Stimulated activated naive CD4-positive, alpha-beta T cell (primary cell): ENCODE data around the gene KLHL41.

Experiments used
- DNase-seq, 6 experiments: peaks; one replicate each; lab custom pipeline; 2025; lab: John Stamatoyannopoulos, UW

Gene KLHL41

DNA sequence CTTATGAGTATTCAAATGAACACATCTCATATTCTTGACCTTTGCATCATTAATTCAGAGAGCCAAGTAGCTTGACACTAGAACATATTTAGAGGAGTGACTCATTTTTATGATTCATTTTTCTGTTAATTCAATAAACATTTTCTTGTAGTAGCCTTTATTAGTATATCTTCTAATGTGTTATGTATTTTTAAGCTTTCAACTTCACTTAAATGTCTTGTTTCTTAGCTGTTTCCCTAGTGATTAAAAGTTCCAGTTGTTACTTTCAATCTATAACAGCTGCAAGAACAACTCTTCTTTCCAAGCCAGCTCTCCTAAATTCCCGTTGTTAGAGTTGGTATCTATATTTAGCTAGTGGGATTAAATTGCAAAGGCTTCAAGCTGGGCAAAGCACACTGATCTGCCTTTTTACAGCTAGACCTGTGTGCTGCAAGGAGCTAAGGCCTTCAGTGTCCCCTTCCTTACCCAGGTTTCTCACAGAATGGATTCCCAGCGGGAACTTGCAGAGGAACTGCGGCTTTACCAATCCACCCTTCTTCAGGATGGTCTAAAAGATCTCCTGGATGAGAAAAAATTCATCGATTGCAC lies at the start of gene KLHL41:
Gene KLHL41, plus strand, starts transcription at position 405 of the 588 bp plus-strand sequence. Its CDS starts 77 bp downstream, at position 482.
- no peak for DNase-seq

DNA sequence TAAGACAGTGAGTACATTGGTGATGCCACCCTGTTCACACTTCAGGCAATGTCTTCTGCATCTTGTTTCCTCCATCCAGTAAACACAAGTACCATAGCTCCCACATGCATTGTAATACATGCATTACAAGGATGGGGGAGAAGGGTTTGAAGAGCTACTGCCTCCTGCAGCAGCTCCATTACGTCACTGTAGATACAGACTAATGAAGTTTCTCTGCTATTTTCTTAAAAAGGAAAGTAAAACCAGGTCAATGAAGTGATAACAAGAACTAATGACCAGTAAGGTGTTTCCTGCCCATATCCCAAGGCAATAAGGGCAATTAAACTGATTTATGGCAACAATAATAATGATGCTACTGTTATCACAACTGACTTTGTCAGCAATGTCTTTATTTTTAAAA lies 48.4 kb upstream of the KLHL41 start:
- DNase-seq = no peak

DNA sequence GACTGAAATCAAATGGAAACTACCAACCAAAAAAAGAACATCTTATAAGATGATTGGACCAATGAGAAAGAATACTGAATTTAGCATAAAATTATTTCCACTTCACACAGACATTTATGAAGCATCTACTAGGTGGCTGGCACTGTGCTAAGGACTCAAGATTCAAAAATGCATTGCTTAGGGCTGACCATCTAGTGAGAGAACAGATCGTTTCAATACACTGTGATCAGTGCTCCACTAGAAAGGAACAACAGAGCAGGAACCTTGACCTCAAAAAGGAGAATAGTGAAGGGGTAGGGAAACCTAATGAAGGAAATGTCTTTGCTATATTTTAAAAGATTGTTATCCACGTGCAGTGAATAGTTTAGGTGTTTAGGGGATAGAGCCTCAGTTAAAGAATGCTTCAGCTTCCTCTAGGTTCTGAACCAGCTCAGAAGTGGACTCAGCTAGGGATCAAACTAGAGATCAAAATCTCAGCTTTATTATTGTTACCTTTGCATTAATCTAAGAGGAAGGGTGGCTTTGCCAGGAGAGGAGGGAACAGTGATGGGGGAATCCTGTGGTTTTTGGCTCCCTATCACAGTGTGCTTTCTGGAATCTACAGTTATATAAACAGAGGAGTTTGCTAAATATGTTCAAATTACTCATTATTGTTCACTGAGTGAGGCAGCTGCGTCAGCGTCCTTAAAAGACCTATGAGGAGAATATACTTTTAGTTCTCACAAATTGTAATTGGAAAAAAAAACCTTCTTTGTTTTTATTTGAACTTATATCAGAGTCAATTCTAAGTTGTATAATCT lies 46.4 kb upstream of the KLHL41 start:
- peak in 1 of 6 experiments; percentile 16 for DNase-seq

DNA sequence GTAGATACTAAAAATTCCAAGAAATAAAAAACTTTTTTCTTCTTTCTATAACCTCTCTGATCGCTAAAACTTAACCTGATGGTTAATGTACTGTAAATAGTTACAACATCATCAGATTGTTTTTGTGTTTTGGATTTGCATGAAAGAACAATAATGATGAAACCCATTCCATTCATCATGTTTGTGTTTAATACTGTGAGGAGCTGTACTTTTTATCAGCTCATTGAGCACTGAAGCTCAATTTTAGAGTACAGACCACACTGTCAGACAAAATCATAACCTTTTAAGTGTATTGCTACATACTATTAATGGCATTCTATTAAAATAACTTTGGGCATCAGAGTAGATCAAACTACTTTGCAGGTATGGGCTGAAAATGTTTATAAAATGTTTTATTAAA lies 45.0 kb upstream of the KLHL41 start:
- no peak for DNase-seq

DNA sequence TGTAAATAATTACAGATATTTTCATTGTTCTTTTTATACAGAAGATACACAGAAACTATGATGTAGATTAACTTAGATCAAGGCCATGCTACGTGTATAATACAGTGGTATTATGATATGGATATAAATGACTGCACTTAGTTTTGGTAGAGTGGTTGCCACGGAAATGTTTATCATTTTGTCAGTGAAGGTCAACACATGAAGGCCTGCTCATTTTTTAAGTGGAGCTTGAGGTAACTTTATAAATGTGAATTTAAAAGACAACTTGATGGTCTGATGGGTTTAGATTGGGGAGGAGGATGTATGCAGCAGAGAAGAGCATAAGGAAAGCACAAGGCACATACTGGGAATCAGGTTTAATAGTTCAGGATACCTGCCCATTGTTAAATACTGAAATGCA lies 44.6 kb upstream of the KLHL41 start:
- peak in 1 of 6 experiments; percentile 8 for DNase-seq

DNA sequence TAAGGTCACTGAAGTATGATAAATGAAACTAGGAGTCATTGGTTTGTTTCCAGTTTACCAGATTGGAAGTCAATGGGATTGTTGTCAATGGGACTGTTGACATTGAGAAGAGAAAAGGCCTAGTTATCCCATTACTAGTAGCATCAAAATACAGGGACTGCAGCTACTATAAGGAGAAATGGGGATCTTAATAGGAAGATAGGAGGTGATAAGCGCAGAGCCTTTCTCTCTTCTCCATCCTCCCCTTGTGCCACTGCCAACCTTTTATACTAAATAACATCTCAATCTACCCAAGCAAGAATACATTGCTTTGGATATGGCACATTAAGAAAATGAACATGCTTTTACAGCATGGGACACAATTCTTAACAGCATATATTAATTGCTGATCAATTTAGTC lies 40.7 kb upstream of the KLHL41 start:
- peak in 2 of 6 experiments; percentile 30 to 34 for DNase-seq

DNA sequence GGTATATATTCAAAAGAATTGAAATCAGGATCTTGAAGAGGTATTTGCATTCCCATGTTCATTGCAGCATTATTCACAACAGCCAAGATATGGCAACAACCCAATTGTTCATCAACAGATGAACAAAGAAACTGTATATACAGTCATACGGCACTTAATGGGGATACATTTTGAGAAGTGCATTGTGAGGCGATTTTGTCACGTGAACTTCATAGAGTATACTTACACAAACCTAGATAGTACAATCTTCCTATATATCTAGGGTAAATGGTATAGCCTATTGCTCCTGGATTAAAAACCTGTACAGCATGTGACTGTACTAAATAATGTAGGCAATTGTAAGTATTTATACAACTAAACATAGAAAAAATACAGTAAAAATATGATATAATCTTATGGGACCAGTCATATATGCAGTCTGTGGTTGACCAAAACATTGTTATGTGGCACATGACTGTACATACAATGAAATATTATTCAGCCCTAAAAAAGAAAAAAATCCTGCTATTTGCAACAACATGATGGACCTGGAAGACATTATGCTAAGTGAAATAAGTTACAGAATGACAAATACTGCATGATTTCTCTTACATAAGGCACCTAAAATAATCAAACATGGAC lies 39.4 kb upstream of the KLHL41 start:
- peak in 2 of 6 experiments; percentile 15 to 23 for DNase-seq

DNA sequence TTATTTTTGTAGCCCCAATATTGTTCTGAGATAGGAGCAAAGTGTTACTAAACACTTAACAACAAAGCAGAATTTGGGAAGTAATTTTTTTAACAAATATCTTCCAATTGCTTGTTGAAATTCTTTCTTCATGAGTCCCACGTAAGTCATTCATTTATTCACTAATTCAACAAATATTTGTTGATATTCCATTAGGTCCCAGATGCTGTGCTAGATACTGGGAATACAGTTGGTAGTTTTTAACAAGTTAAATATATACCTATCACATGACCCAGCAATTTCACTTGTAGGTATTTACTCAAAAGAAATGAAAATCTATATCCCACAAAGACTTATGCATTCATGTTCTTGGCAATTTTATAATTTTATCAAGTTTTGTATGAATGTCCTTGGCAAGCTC lies 37.3 kb upstream of the KLHL41 start:
- no peak for DNase-seq

DNA sequence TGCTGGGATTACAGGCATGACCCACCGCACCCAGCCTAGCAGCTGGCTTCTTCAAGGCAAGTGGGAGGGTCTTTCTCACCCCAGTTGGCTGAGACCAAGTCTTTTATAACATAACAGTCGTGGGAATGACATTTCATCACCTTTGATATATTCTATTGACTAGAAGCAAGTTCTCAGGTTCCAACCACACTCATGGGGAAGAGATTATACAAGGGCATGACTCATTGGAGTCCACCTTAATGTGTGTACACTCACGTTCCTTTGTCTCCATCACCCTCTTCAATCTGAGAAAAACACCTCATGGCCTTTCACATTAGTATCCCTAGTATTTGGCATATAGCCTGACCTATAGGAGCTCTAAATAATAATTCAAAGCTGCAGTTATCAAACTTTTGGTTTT lies 33.0 kb upstream of the KLHL41 start:
- DNase-seq = no peak

DNA sequence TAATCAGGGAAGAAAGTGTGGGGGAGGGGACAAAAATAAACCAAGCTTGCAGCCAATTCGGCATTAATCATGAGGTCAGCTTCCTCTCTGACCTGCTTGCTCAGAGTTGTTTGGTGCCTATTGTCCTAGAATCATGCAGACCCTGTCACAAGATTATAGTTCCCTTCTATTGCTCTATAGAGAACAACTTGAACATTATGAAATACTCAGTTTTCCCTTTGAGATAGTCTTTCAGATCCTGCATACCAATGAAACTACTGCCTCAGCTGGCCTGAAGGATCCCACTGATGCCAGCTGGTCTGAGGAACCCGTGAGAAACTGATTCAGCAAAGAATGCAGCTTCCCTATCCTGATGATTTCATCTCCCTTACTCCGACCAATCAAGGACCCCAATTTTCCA lies 31.2 kb upstream of the KLHL41 start:
- DNase-seq = no peak

GRCh38 chr2:169478745-169479256 lies 30.7 kb upstream of the KLHL41 start:
- DNase-seq = peak in 1 of 6 experiments; percentile 9

DNA sequence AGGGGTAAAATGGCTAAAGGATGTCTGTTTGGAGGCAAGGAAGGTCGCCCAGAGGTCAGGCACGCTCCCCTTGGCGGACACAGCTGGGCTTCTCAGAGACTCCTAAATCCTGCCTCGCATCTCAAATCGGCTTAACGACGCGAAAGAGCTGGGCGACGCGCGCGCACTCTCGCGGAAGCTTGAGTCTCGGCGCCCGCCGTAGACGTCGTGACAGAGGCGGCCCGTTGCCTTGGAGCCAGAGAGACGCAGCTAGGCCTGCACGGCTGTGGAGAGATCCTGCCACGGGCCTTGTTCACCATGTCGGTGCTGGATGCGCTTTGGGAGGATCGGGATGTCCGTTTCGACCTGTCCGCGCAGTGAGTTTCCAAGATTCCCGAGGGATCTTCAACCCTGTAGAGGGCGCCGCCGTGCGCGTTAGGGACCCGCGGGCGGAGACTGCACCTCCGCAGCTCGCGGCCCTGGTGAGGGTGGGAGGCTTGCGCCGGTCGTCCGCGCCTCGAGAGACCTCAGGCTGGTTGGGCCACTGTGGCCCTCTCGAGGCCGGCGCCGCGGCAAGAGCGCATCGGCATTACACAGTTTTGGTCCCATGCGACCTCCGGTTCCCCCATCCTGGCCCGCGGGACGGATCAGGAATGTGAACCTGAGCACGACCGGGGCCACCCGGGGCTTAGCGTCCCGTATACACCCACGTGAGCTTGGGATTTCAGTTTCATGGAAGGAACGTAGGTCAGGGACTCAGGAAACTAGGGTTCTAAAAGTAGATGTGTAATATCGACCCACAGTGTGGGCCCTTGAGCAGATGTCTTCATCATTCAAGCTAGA lies 30.0 kb upstream of the KLHL41 start, which contains the start of gene BBS5:
Gene BBS5, plus strand, starts transcription at position 238 of the 822 bp plus-strand sequence. Its CDS starts 60 bp downstream, at position 298.
- DNase-seq = peak; percentile 42 to 76 (median 62)

DNA sequence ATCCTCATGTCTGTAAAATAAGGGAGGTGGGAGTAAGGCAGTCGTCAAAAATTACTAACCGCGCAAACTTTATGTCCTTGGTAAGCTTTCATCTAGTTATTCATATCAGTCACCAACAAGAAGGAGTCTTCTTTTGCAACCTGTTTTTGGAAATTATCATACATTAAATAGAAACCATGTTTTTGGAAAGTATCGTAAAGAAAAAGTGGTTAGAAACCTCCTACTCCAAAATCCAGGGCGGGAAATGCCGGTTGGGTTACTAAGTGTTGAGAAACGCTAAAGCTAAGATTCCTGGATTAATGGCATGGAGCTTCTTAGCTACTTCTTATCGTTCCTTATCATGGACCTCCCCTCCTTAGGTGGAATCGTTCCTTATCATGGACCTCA lies 29.4 kb upstream of the KLHL41 start:
- no peak for DNase-seq

- no peak for DNase-seq
These were observed 23.8 kb upstream of the KLHL41 start for GRCh38 chr2:169485650-169486138.

GRCh38 chr2:169486487-169486886 lies 23.0 kb upstream of the KLHL41 start:
- DNase-seq = no peak

DNA sequence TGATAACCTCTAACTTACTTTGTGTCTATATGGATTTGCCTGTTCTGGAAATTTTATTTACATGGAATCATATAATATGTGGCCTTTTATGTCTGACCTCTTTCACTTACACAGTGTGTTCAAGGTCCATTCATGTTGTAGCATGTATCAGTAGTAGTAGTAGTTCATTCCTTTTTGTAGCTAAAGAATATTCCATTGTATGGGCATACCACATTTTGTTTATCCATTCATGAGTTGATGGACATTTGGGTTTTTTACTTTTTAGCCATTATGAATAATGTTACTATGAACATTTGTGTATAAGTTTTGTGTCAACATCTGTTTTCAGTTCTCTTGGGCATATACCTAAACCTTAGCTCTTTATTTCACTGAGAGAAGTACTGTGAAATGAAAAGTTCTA lies 18.7 kb upstream of the KLHL41 start:
- DNase-seq = no peak

GRCh38 chr2:169491378-169491777 lies 18.1 kb upstream of the KLHL41 start:
- no peak for DNase-seq

GRCh38 chr2:169493360-169493759 lies 16.1 kb upstream of the KLHL41 start:
- no peak for DNase-seq

DNA sequence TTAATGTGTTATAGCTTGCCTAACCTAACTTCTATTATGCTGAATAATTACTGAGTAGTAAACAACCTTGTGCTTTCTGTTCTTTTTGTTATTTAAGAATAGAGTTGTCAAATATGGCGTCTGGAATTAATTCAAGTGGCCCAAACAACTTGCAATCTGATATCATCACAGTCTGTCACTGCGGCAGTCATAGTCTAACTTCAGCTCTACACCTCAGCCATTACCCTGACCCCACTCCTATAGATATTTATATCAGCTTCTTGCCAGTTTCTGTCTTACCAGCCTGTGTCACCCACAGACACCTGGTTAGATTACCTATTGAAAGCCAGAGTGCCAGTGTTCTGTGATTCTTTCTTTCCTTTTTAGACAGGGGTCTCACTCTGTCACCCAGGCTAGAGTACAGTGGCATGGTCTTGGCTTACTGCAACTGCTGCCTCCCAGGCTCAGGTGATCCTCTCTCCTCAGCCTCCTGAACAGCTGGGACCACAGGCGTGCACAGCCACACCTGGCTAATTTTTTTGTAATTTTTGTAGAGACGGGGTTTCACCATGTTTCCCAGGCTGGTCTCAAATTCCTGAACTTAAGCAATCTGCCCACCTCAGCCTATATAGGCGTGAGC lies 14.1 kb upstream of the KLHL41 start:
- no peak for DNase-seq

GRCh38 chr2:169504651-169505050 lies 4.9 kb upstream of the KLHL41 start:
- DNase-seq = no peak

- DNase-seq = no peak
These were observed 1.8 kb upstream of the KLHL41 start for GRCh38 chr2:169507698-169508097.
